Esophagus squamous epithelium (tissue), 4 donors: Measurements from ENCODE around the gene RIPK1.

Experiments
- POLR2A ChIP-seq, 4 donors: fragments of 450-650 bp; IDR thresholded peaks; one replicate each; pipeline ENCODE4 v1.6.1; 2017; ENCODE audit warnings: antibody characterized with exemption in 4 of 4, mild to moderate bottlenecking in 4 of 4, moderate library complexity in 3 of 4
- TF ChIP-seq, protein P1 (sequence below), 6 experiments: fragments of 450-650 bp in 4 of 6; fragments of 200-600 bp in 2 of 6; sonication (generic) in 2 of 6; IDR thresholded peaks; one replicate each; pipeline ENCODE4 v1.5.1; 2016 to 2019; ENCODE audit warnings: antibody characterized with exemption in 6 of 6, mild to moderate bottlenecking in 4 of 6, moderate library complexity in 4 of 6

DNA sequence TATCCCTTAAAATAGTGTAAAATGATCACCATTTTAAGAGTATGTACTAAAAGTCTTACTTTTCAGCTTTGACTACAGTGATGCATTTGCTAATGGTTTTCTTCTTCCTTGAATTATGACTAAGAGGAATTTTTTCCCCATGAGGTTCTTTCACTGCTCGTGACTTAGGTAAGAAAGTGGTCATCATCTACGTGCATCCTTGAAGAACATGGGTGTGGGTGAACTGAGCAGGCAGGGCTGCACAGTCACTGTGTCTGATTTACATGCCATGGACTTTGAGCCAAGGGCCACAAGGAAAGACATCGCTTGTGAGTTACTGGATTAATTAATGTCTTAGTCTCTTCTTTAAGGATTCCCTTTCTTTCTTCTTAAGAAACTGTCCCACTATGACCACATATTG lies 35.3 kb upstream of the RIPK1 start:
- TF ChIP-seq, protein P1, sequence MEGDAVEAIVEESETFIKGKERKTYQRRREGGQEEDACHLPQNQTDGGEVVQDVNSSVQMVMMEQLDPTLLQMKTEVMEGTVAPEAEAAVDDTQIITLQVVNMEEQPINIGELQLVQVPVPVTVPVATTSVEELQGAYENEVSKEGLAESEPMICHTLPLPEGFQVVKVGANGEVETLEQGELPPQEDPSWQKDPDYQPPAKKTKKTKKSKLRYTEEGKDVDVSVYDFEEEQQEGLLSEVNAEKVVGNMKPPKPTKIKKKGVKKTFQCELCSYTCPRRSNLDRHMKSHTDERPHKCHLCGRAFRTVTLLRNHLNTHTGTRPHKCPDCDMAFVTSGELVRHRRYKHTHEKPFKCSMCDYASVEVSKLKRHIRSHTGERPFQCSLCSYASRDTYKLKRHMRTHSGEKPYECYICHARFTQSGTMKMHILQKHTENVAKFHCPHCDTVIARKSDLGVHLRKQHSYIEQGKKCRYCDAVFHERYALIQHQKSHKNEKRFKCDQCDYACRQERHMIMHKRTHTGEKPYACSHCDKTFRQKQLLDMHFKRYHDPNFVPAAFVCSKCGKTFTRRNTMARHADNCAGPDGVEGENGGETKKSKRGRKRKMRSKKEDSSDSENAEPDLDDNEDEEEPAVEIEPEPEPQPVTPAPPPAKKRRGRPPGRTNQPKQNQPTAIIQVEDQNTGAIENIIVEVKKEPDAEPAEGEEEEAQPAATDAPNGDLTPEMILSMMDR (IDR thresholded peaks at IDR 0.05), result no peak
- no peak for TF ChIP-seq POLR2A (IDR thresholded peaks at IDR 0.05)
